ENCODE measurements around the gene TMCC1.

DNA sequence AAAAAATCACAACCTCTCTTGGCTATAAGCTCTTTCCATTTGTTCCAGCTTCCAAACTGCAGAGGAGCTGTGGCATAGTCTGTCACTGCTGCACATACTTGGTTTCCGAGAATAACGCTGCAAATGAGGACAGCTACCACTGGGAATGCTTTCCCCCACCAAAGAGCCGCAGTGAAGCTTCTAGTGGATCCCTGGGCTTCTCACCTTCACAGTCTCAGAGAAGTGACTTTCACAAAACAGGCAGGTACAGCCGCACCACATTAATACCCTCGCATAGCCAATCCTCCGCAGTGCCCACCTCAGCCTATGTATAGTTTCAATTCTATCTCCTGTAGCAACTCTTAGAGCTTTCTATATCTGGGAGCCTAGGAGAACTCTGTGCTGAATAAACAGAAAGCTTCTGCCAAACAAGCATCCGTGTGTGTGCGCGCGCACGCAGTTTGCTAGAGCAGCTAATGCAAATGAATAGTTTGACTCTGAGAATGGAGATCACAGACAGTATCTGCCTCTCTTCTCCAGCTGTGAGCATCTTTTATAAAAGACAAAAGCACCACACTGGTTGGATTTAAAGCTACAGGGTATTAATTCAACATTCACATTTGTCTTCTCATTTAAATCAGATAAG, 205.1 kb downstream of the TMCC1 start:
- TF ChIP-seq CTCF (conservative IDR thresholded peaks at IDR 0.05; ENCODE audit: low read length) (no peak), EZH2phosphoT487 (IDR thresholded peaks at IDR 0.05; ENCODE audit: borderline replicate concordance) (no peak)
